Stimulated activated effector memory CD8-positive, alpha-beta T cell treated with anti-CD3 and anti-CD28 coated beads, Interleukin-12 subunit alpha, Interleukin-12 subunit beta, amount 100 ng/mL, for 72 hours (primary cell): ENCODE results near the gene FAM9C.
"Not testable (repeated sequence)": the region's sequence is repeated elsewhere in the genome, so short reads cannot be mapped to it uniquely, and the experiment has no call there.

Source experiments
- ATAC-seq: fragments of 150-1000 bp; cut with Tn5 transposase; 2 replicates; pipeline ENCODE4 v1.10.0; 2021
- DNase-seq, 2 donors: peaks; one replicate each; pipeline ENCODE4 v3.0.0; 2021 to 2022; ENCODE audit warnings: low spot score in 2 of 2
- H3K27ac Mint-ChIP-seq: one replicate; pipeline ENCODE4 v1.8.0; 2022; ENCODE audit warnings: mild to moderate bottlenecking, mixed read lengths
- H3K36me3 Mint-ChIP-seq: one replicate; pipeline ENCODE4 v1.8.0; 2022; ENCODE audit warnings: mild to moderate bottlenecking, mixed read lengths
- H3K4me1 Mint-ChIP-seq: one replicate; pipeline ENCODE4 v1.8.0; 2022; ENCODE audit warnings: mixed read lengths
- H3K4me3 Mint-ChIP-seq: one replicate; pipeline ENCODE4 v1.8.0; 2022; ENCODE audit warnings: mild to moderate bottlenecking, mixed read lengths
- H3K9me3 Mint-ChIP-seq: one replicate; pipeline ENCODE4 v1.8.0; 2022; ENCODE audit warnings: mixed read lengths

The FAM9C gene

DNA sequence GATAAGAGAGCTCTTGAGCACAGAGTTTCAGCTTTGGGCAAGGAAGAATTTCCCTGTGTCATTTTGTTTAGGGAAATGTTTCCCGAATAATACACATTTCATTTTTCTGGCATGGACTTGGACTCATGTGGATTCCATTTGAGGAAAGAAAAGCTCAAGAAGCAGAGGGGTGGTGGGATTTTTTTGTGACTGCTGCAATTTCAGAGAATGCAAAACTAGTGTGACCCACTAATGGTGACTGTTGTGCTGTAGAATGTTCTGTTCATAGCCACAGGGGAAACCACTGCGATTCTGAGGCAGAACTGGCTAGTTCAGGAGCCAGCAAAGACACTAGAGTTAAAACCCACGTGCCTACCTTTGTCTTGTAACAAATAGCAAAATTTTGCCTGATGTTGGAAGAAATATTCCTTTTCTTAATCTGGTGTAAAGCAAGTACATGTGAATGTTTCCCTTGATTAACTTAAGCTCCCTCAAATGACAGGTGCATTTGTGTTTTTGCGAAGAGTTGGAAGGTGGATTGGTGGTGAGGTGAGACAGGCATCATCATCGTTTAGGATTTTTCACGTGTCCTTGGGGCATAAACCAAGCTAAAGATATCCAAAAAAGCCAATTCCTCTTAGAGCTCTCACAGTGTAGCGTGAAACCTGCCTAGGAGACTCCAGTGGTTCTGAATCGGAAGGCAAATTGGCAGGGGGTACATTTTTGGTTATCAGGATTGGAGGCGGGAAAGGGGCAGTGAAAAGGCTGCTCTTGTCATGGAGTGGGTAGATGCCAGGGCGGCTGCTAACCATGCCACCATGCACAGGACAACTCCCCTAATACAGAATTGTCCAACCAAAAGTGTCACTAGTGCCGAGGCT lies 38.0 kb upstream of the FAM9C start:
- ATAC-seq (peak; percentile 64), DNase-seq (no peak)
- Mint-ChIP-seq H3K36me3 (peaks cover 12% of the 10 kb centered on the region), H3K4me1 (peaks cover 65% of the 10 kb centered on the region), H3K27ac (peak overlapping the region; percentile 88), H3K9me3 (peaks cover 3% of the 10 kb centered on the region), H3K4me3 (peak overlapping the region; percentile 47)

- peaks cover 6% of the 10 kb centered on the region for H3K36me3 Mint-ChIP-seq
- peak overlapping the region; percentile 47 for H3K4me3 Mint-ChIP-seq
- no peak for DNase-seq
- H3K9me3 Mint-ChIP-seq = peaks cover 3% of the 10 kb centered on the region
- peaks cover 58% of the 10 kb centered on the region for H3K4me1 Mint-ChIP-seq
- peak overlapping the region; percentile 88 for H3K27ac Mint-ChIP-seq
- ATAC-seq = no peak
Observed at GRCh38 chrX:13081395-13082205, 37.2 kb upstream of the FAM9C start.

DNA sequence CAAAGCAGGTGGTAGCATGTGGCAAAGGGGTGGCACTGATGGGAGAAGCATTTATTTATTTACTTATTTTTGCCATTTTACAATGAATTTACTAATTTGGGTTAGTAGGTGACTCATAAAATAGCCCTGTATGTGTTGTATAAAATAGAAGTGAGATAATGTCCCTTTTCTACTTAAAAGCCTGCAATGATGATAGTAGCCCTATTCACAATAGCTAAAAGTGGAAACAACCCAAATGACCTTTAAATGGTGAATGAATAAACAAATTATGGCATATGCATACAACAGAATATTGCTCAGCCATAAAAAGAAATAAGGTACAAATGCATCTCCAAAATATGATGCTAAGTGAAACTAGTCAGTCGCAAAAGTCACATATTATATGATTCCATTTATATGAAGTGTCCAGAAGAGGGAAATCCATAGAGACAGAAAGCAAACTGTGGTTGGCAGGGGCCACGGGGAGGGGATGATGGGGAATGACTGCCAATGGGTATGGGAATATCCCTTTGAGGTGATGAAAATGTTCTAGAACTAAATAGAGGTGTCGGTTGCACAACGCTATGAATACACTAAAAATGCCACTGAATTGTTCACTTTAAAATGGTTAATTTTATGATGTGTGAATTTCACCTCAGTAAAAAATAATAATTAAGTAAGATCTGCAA lies 35.8 kb upstream of the FAM9C start:
- Mint-ChIP-seq H3K36me3 (peaks cover 6% of the 10 kb centered on the region), H3K9me3 (peaks cover 3% of the 10 kb centered on the region), H3K4me1 (peaks cover 63% of the 10 kb centered on the region), H3K4me3 (peak overlapping the region; percentile 47), H3K27ac (peak overlapping the region; percentile 88)
- no peak for DNase-seq
- no peak for ATAC-seq

- Mint-ChIP-seq H3K27ac (peak overlapping the region; percentile 85), H3K36me3 (peaks cover 6% of the 10 kb centered on the region), H3K9me3 (peaks cover 3% of the 10 kb centered on the region), H3K4me1 (peaks cover 70% of the 10 kb centered on the region), H3K4me3 (peak overlapping the region; percentile 53)
- ATAC-seq (no peak), DNase-seq (no peak)
Observed at GRCh38 chrX:13078739-13079444, 34.5 kb upstream of the FAM9C start.

- DNase-seq (peak in 1 of 2 donors; percentile 56), ATAC-seq (peak; percentile 69)
- Mint-ChIP-seq H3K4me3 (peak overlapping the region; percentile 39), H3K36me3 (peaks cover 6% of the 10 kb centered on the region), H3K4me1 (peaks cover 55% of the 10 kb centered on the region), H3K27ac (peak overlapping the region; percentile 91), H3K9me3 (no peaks in the 10 kb centered on the region)
Observed at GRCh38 chrX:13077168-13077567, 32.7 kb upstream of the FAM9C start.

GRCh38 chrX:13076176-13076961 lies 31.9 kb upstream of the FAM9C start:
- H3K36me3 Mint-ChIP-seq = peaks cover 6% of the 10 kb centered on the region
- DNase-seq (no peak), ATAC-seq (peak; percentile 97)
- no peaks in the 10 kb centered on the region for H3K9me3 Mint-ChIP-seq
- peaks cover 47% of the 10 kb centered on the region for H3K4me1 Mint-ChIP-seq
- peak overlapping the region; percentile 39 for H3K4me3 Mint-ChIP-seq
- peak overlapping the region; percentile 91 for H3K27ac Mint-ChIP-seq

- H3K36me3 Mint-ChIP-seq = no peaks in the 10 kb centered on the region
Observed at GRCh38 chrX:13074297-13075262, 30.2 kb upstream of the FAM9C start.

DNA sequence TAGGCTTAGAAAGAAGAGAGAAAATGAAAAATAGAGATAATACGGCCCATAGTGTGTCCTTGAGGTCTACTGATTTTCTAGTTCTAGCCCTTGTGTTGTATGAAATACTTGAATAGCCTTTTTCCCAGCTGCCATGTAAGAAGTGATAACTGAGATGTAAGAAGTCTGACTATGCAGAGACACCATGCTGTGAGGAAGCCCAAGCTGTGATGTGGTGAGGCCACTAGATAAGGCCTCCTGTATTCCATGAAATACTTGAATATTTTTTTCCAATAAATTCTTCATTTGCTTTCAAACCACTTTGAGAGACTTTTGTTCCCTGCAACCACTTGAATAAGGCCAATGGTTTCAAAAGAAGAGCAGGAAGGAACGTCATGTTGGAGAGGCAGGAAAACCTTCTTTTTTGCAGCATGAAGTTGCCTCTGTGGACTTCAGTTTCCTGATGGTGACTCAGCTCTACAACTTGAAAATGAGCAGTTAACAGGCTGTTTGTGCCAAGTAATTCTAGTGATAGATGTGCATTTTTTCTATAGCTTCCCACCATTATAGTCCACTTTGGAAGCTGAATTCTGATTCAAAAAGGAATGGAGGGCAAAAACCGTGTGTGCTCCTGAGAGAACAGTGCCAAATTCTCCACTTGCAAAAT lies 25.5 kb upstream of the FAM9C start:
- H3K4me1 Mint-ChIP-seq = peaks cover 13% of the 10 kb centered on the region
- ATAC-seq = no peak
- H3K36me3 Mint-ChIP-seq = no peaks in the 10 kb centered on the region

More at GRCh38 chrX:13074297-13075262, 30.2 kb upstream of the FAM9C start:
- Mint-ChIP-seq H3K27ac (peak overlapping the region; percentile 60), H3K9me3 (no peaks in the 10 kb centered on the region), H3K4me3 (peak overlapping the region; percentile 12), H3K4me1 (peaks cover 31% of the 10 kb centered on the region)
- ATAC-seq = peak; percentile 60
- DNase-seq = no peak

GRCh38 chrX:13068651-13069050 lies 24.2 kb upstream of the FAM9C start:
- DNase-seq = no peak
- no peak for ATAC-seq
- Mint-ChIP-seq H3K4me3 (no peak overlapping the region), H3K27ac (no peak overlapping the region), H3K4me1 (peaks cover 7% of the 10 kb centered on the region), H3K36me3 (no peaks in the 10 kb centered on the region), H3K9me3 (peaks cover 3% of the 10 kb centered on the region)

More for the DNA sequence above, 25.5 kb upstream of the FAM9C start:
- DNase-seq = no peak
- Mint-ChIP-seq H3K4me3 (no peak overlapping the region), H3K9me3 (peaks cover 3% of the 10 kb centered on the region), H3K27ac (no peak overlapping the region)

DNA sequence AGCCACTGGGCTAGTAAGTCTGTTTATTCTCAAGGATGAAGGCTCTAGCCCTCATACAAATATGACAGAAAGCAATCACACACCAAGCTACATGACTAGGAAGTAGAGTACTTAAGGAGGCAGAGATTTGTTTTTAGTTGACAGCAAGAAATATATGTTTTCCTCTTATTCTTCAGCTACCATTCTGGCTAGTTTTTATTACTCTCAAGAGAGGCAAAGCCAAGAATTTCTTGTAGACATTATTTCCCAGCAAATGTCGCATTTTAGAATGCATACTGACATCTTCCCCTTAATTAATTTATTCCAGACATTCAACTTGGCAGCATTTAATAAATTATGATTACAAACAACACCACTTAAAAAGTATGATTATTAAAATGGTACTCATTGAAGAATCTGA lies 23.4 kb upstream of the FAM9C start:
- no peak overlapping the region for H3K27ac Mint-ChIP-seq
- peaks cover 7% of the 10 kb centered on the region for H3K4me1 Mint-ChIP-seq
- ATAC-seq = no peak
- H3K36me3 Mint-ChIP-seq = no peaks in the 10 kb centered on the region
- no peak for DNase-seq
- H3K4me3 Mint-ChIP-seq = no peak overlapping the region
- peaks cover 3% of the 10 kb centered on the region for H3K9me3 Mint-ChIP-seq

- Mint-ChIP-seq H3K4me1 (peaks cover 7% of the 10 kb centered on the region), H3K36me3 (no peaks in the 10 kb centered on the region), H3K9me3 (peaks cover 3% of the 10 kb centered on the region), H3K27ac (no peak overlapping the region), H3K4me3 (no peak overlapping the region)
- ATAC-seq (no peak), DNase-seq (no peak)
Observed at GRCh38 chrX:13066391-13066790, 22.0 kb upstream of the FAM9C start.

DNA sequence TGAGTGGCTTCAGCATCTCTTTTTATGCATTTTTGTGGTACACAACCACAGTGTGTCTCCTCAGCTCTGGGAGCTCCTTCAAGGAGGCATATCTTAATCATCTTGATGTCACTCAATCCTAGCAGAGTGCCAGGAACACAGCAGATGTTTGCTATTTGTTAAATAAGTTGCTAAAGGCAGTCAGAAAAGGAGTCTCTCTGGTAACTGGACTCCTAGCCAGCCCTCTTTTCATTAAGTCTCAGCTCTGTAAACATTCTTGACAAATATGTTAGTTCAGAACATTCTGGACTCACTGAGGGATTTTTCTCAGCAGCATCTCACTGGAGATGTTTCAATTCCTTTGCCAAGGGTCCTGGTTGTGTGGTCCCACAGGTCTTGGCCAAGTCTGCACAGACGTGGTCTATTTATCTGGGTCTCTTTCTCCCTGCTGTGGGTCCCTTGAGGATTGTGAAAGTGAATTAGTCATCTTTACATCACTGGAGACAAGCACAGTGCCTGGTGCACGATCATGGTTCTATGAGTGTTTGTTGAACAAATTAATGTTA lies 20.3 kb upstream of the FAM9C start:
- no peak for DNase-seq
- no peak overlapping the region for H3K4me3 Mint-ChIP-seq
- H3K9me3 Mint-ChIP-seq = peaks cover 6% of the 10 kb centered on the region
- no peak overlapping the region for H3K27ac Mint-ChIP-seq
- ATAC-seq = no peak
- peaks cover 19% of the 10 kb centered on the region for H3K4me1 Mint-ChIP-seq
- no peaks in the 10 kb centered on the region for H3K36me3 Mint-ChIP-seq

DNA sequence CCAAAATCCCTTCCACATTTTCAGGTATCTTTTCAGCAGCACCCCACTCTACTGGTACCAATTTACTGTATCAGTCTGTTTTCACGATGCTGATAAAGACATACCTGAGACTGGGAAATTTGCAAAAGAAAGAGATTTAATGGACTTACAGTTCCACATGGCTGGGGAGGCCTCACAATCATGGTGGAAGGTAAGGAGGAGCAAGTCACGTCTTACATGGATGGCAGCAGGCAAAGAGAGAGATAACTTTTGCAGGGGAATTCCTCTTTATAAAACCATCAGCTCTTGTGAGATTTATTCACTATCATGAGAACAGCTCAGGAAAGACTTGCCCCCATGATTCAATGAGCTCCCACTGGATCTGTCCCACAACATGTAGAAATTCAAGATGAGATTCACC lies 18.7 kb upstream of the FAM9C start:
- H3K36me3 Mint-ChIP-seq, ATAC-seq, DNase-seq, H3K9me3 Mint-ChIP-seq, H3K27ac Mint-ChIP-seq, H3K4me3 Mint-ChIP-seq: not testable (repeated sequence)
- H3K4me1 Mint-ChIP-seq = peaks cover 19% of the 10 kb centered on the region
